SK-N-MC (cell line): Measurements from ENCODE around the gene TMIGD1.
A peak's percentile ranks its signal among the peaks of the same experiment; 100 is the strongest.

Experiments
- DNase-seq: peaks from one replicate; pipeline ENCODE4 v3.0.0-alpha.2; 2011; ENCODE audit warnings: low read depth, low spot score
- H3K27ac ChIP-seq: fragments of 200-600 bp; sonication (generic); 2 replicates; pipeline ENCODE4 v1.5.1; 2016; ENCODE audit warnings: mixed run types
- H3K36me3 ChIP-seq: fragments of 200-600 bp; sonication (generic); 2 replicates; pipeline ENCODE4 v1.6.1; 2017; ENCODE audit warnings: antibody characterized with exemption, low read length, mixed read lengths; ENCODE audit not compliant: insufficient read depth
- H3K4me3 ChIP-seq: fragments of 200-600 bp; sonication (generic); 2 replicates; pipeline ENCODE4 v1.5.1; 2016
- H3K9ac ChIP-seq: fragments of 200-600 bp; sonication (generic); 2 replicates; pipeline ENCODE4 v1.8.0; 2017; ENCODE audit warnings: mixed run types, mixed read lengths; ENCODE audit not compliant: insufficient read length
- H3K9me3 ChIP-seq: fragments of 200-600 bp; sonication (generic); 2 replicates; pipeline ENCODE4 v1.6.1; 2017; ENCODE audit warnings: low read depth, mild to moderate bottlenecking, antibody characterized with exemption, low read length, moderate library complexity, mixed read lengths
- EZH2 ChIP-seq: fragments of 200-600 bp; sonication (generic); IDR thresholded peaks from one replicate; pipeline ENCODE4 v1.6.1; 2017; ENCODE audit warnings: antibody characterized with exemption
- FOXP2 ChIP-seq: optimal IDR thresholded peaks from 2 replicates; pipeline ENCODE3; 2011; ENCODE audit warnings: mild to moderate bottlenecking, moderate library complexity; ENCODE audit not compliant: insufficient read depth; ENCODE audit errors: extremely low read length, control extremely low read depth
- POLR2AphosphoS5 ChIP-seq: IDR thresholded peaks from 2 replicates; pipeline ENCODE4 v1.6.1; 2012; ENCODE audit warnings: mild to moderate bottlenecking, low read depth, low read length, borderline replicate concordance

The TMIGD1 gene

DNA sequence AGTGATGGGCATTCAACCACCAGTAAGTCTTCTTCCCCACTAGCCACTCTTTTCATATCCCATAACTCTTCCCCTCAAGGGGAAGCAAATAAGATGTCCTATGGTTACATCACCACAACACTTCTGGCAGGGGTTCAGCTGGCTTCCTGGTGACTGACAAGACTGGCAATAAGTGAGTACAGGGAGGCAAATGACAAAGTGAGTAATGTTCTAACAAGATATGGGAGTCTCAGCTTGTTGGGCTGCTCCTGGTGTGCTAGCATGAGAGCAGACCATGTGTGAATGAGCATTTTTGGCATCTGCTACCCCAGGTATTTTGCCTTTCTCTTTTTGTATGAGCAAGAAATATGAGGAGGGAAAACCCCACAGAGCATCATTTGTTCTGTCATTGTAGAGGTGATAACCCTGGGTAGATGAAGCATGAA, 9.9 kb downstream of the TMIGD1 start:
- Histone ChIP-seq H3K27ac (no peak overlapping the region), H3K9me3 (no peaks in the 10 kb centered on the region), H3K36me3 (no peaks in the 10 kb centered on the region), H3K9ac (no peak overlapping the region), H3K4me3 (no peak overlapping the region)
- no peak for DNase-seq
- TF ChIP-seq FOXP2 (no peak), POLR2AphosphoS5 (no peak), EZH2 (no peak)

GRCh38 chr17:30323262-30323894, 10.5 kb downstream of the TMIGD1 start:
- Histone ChIP-seq H3K36me3 (no peaks in the 10 kb centered on the region), H3K9ac (no peak overlapping the region), H3K4me3 (no peak overlapping the region), H3K9me3 (no peaks in the 10 kb centered on the region), H3K27ac (0 out of 2 replicates have a peak overlapping the region, but pooled peaks have one; percentile 15)
- peak; percentile 61 for DNase-seq
- TF ChIP-seq FOXP2 (no peak), POLR2AphosphoS5 (no peak), EZH2 (no peak)

GRCh38 chr17:30321314-30321713, 12.5 kb downstream of the TMIGD1 start:
- Histone ChIP-seq H3K9me3 (no peaks in the 10 kb centered on the region), H3K9ac (no peak overlapping the region), H3K36me3 (no peaks in the 10 kb centered on the region), H3K27ac (no peak overlapping the region), H3K4me3 (no peak overlapping the region)
- DNase-seq: no peak
- no peak for TF ChIP-seq EZH2
- no peak for TF ChIP-seq FOXP2
- no peak for TF ChIP-seq POLR2AphosphoS5

DNA sequence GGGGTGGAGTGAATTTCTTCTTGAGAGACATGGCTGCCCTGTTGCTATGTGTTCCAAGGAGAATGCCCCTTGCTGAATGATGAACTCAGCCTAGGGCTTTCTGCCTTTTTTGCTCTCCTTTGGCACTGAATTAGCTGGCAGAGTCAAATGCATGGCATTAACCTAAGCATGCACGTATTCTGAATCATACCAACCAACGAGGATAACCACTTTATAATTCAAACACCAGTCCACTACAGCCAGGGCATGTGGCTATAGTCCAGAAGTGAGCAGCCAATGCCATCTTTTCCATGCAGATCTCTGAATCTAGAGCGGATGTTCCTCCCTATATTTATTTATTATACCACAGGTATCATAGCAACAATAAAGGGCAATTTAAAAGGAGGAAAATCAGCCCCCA, 15.7 kb downstream of the TMIGD1 start:
- Histone ChIP-seq H3K36me3 (no peaks in the 10 kb centered on the region), H3K9me3 (no peaks in the 10 kb centered on the region), H3K27ac (no peak overlapping the region), H3K9ac (no peak overlapping the region), H3K4me3 (no peak overlapping the region)
- no peak for DNase-seq
- TF ChIP-seq EZH2 (no peak), POLR2AphosphoS5 (no peak), FOXP2 (no peak)

DNA sequence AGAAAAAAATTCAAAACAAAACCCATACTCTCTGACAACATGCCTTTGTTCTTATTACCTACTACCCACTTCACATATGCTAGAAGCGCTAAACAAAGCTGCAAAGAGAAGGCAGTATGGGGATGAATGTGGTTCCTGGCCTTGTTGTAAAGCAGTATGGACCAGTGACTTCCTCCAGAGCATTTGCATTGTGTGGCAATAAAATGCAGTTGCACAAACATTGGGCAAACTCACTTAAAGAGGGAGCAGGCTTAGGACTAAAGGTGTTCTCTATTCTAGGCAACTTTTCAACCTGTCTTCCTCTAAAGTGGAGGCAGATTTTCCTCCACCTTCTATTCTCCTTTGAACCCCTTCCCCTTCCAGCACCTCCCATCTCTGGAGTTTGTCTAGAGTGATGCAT, 17.1 kb downstream of the TMIGD1 start:
- Histone ChIP-seq H3K9me3 (no peaks in the 10 kb centered on the region), H3K9ac (no peak overlapping the region), H3K4me3 (no peak overlapping the region), H3K27ac (no peak overlapping the region), H3K36me3 (no peaks in the 10 kb centered on the region)
- TF ChIP-seq POLR2AphosphoS5 (no peak), EZH2 (no peak), FOXP2 (no peak)
- DNase-seq: no peak

GRCh38 chr17:30315106-30315505, 18.8 kb downstream of the TMIGD1 start:
- Histone ChIP-seq H3K36me3 (no peaks in the 10 kb centered on the region), H3K9me3 (no peaks in the 10 kb centered on the region), H3K27ac (no peak overlapping the region), H3K4me3 (no peak overlapping the region), H3K9ac (no peak overlapping the region)
- no peak for DNase-seq
- TF ChIP-seq FOXP2 (no peak), EZH2 (no peak), POLR2AphosphoS5 (no peak)

- no peaks in the 10 kb centered on the region for H3K36me3 ChIP-seq
- no peak for DNase-seq
- H3K9me3 ChIP-seq: no peaks in the 10 kb centered on the region
- TF ChIP-seq EZH2 (no peak), POLR2AphosphoS5 (no peak)
- H3K4me3 ChIP-seq: no peak overlapping the region
- no peak overlapping the region for H3K27ac ChIP-seq
- no peak overlapping the region for H3K9ac ChIP-seq
Observed at GRCh38 chr17:30314474-30314873, 19.4 kb downstream of the TMIGD1 start.

- Histone ChIP-seq H3K36me3 (no peaks in the 10 kb centered on the region), H3K4me3 (no peak overlapping the region), H3K9ac (no peak overlapping the region), H3K9me3 (no peaks in the 10 kb centered on the region), H3K27ac (no peak overlapping the region)
- no peak for DNase-seq
- TF ChIP-seq POLR2AphosphoS5 (no peak), FOXP2 (no peak), EZH2 (no peak)
Observed at GRCh38 chr17:30312226-30312625, 21.6 kb downstream of the TMIGD1 start.

GRCh38 chr17:30310562-30310961, 23.3 kb downstream of the TMIGD1 start:
- no peak overlapping the region for H3K27ac ChIP-seq
- TF ChIP-seq FOXP2: no peak
- no peak for TF ChIP-seq EZH2
- no peak for TF ChIP-seq POLR2AphosphoS5
- no peak overlapping the region for H3K4me3 ChIP-seq
- no peaks in the 10 kb centered on the region for H3K36me3 ChIP-seq
- DNase-seq: no peak
- no peak overlapping the region for H3K9ac ChIP-seq
- H3K9me3 ChIP-seq: no peaks in the 10 kb centered on the region
